Body of pancreas (tissue), 4 donors: ENCODE data around the gene VOPP1.

Source experiments
- CTCF ChIP-seq, 7 experiments: fragments of 450-650 bp in 4 of 7; fragments of 200-600 bp in 3 of 7; sonication (generic) in 3 of 7; IDR thresholded peaks; one replicate each; pipeline ENCODE4 v1.5.1; 2016 to 2019; ENCODE audit warnings: antibody characterized with exemption in 7 of 7
- POLR2A ChIP-seq, 3 donors: fragments of 450-650 bp; IDR thresholded peaks; one replicate each; pipeline ENCODE4 v1.6.1; 2016; ENCODE audit warnings: antibody characterized with exemption in 3 of 3, mild to moderate bottlenecking in 2 of 3

GRCh38 chr7:55499591-55499990 is 72.7 kb downstream of the VOPP1 start:
- no peak for TF ChIP-seq CTCF (IDR thresholded peaks at IDR 0.05)
- no peak for TF ChIP-seq POLR2A (IDR thresholded peaks at IDR 0.05)
